ENCODE measurements around the gene KIF18B.

Gene KIF18B

GRCh38 chr17:44920565-44920940 lies 27.0 kb downstream of the KIF18B start:
- Histone ChIP-seq H3K36me3 (ENCODE audit: control insufficient read depth, insufficient read depth, low read length) (no peaks in the 10 kb centered on the region), H3K4me3 (ENCODE audit: low read length) (no peak overlapping the region), H4K5ac (ENCODE audit: low read length) (no peak overlapping the region), H3K4ac (ENCODE audit: low read depth, low read length) (no peak overlapping the region), H3K23ac (ENCODE audit: low read length) (no peak overlapping the region), H3K27me3 (ENCODE audit: insufficient read depth, low read length, poor library complexity) (no peaks in the 10 kb centered on the region), H3K56ac (ENCODE audit: low read length) (no peak overlapping the region), H3K9ac (ENCODE audit: low read length) (no peak overlapping the region), H2BK120ac (ENCODE audit: low read depth, low read length) (no peak overlapping the region), H2BK5ac (ENCODE audit: low read length) (no peak overlapping the region), H3K18ac (ENCODE audit: low read length) (no peak overlapping the region), H4K8ac (ENCODE audit: low read depth, low read length) (no peak overlapping the region), H3K79me2 (ENCODE audit: control insufficient read depth, insufficient read depth, low read length) (no peaks in the 10 kb centered on the region), H3K4me2 (ENCODE audit: low read length) (no peak overlapping the region), H3K4me1 (ENCODE audit: control insufficient read depth, low read depth, low read length) (no peaks in the 10 kb centered on the region), H3K79me1 (ENCODE audit: low read length) (no peaks in the 10 kb centered on the region), H2BK15ac (replicated peaks; ENCODE audit: low read depth) (no peak overlapping the region), H2AK5ac (ENCODE audit: low read length) (no peak overlapping the region), H3K27ac (ENCODE audit: low read depth, low read length) (no peak overlapping the region)
- DNase-seq = no peak
- WGBS (ENCODE audit: extremely low coverage, insufficient coverage, low lambda C conversion rate) = no CpG with 5 or more reads among the region's 7 CpGs

GRCh38 chr17:44919885-44920564 lies 27.5 kb downstream of the KIF18B start:
- H4K8ac ChIP-seq (ENCODE audit: low read depth, low read length) = no peak overlapping the region
- no peak overlapping the region for H4K5ac ChIP-seq (ENCODE audit: low read length)
- H3K4ac ChIP-seq (ENCODE audit: low read depth, low read length) = no peak overlapping the region
- H3K27ac ChIP-seq (ENCODE audit: low read depth, low read length) = no peak overlapping the region
- no peak overlapping the region for H2BK120ac ChIP-seq (ENCODE audit: low read depth, low read length)
- WGBS (ENCODE audit: extremely low coverage, insufficient coverage, low lambda C conversion rate) = no CpG with 5 or more reads among the region's 9 CpGs
- no peak overlapping the region for H3K56ac ChIP-seq (ENCODE audit: low read length)
- H3K36me3 ChIP-seq (ENCODE audit: control insufficient read depth, insufficient read depth, low read length) = no peaks in the 10 kb centered on the region
- no peak overlapping the region for H2BK15ac ChIP-seq (replicated peaks; ENCODE audit: low read depth)
- no peak overlapping the region for H2BK5ac ChIP-seq (ENCODE audit: low read length)
- no peaks in the 10 kb centered on the region for H3K79me1 ChIP-seq (ENCODE audit: low read length)
- H3K18ac ChIP-seq (ENCODE audit: low read length) = no peak overlapping the region
- no peak overlapping the region for H3K4me2 ChIP-seq (ENCODE audit: low read length)
- DNase-seq = peak; percentile 87
- no peak overlapping the region for H2AK5ac ChIP-seq (ENCODE audit: low read length)
- no peaks in the 10 kb centered on the region for H3K79me2 ChIP-seq (ENCODE audit: control insufficient read depth, insufficient read depth, low read length)
- no peak overlapping the region for H3K4me3 ChIP-seq (ENCODE audit: low read length)
- H3K27me3 ChIP-seq (ENCODE audit: insufficient read depth, low read length, poor library complexity) = no peaks in the 10 kb centered on the region
- H3K23ac ChIP-seq (ENCODE audit: low read length) = no peak overlapping the region
- H3K4me1 ChIP-seq (ENCODE audit: control insufficient read depth, low read depth, low read length) = no peaks in the 10 kb centered on the region
- H3K9ac ChIP-seq (ENCODE audit: low read length) = no peak overlapping the region

- Histone ChIP-seq H3K79me1 (ENCODE audit: low read length) (no peaks in the 10 kb centered on the region), H2BK120ac (ENCODE audit: low read depth, low read length) (no peak overlapping the region), H3K27ac (ENCODE audit: low read depth, low read length) (no peak overlapping the region), H3K9ac (ENCODE audit: low read length) (no peak overlapping the region), H3K56ac (ENCODE audit: low read length) (no peak overlapping the region), H3K4ac (ENCODE audit: low read depth, low read length) (no peak overlapping the region), H2AK5ac (ENCODE audit: low read length) (no peak overlapping the region), H4K5ac (ENCODE audit: low read length) (no peak overlapping the region), H3K36me3 (ENCODE audit: control insufficient read depth, insufficient read depth, low read length) (no peaks in the 10 kb centered on the region), H3K4me1 (ENCODE audit: control insufficient read depth, low read depth, low read length) (no peaks in the 10 kb centered on the region), H4K8ac (ENCODE audit: low read depth, low read length) (no peak overlapping the region), H3K4me2 (ENCODE audit: low read length) (no peak overlapping the region), H2BK5ac (ENCODE audit: low read length) (no peak overlapping the region), H2BK15ac (replicated peaks; ENCODE audit: low read depth) (no peak overlapping the region), H3K79me2 (ENCODE audit: control insufficient read depth, insufficient read depth, low read length) (no peaks in the 10 kb centered on the region), H3K27me3 (ENCODE audit: insufficient read depth, low read length, poor library complexity) (no peaks in the 10 kb centered on the region), H3K4me3 (ENCODE audit: low read length) (no peak overlapping the region), H3K18ac (ENCODE audit: low read length) (no peak overlapping the region), H3K23ac (ENCODE audit: low read length) (no peak overlapping the region)
- no peak for DNase-seq
- no CpG with 5 or more reads among the region's 2 CpGs for WGBS (ENCODE audit: extremely low coverage, insufficient coverage, low lambda C conversion rate)
Observed at GRCh38 chr17:44919411-44919810, 28.2 kb downstream of the KIF18B start.

GRCh38 chr17:44918006-44918405 lies 29.6 kb downstream of the KIF18B start:
- no peak overlapping the region for H2BK120ac ChIP-seq (ENCODE audit: low read depth, low read length)
- no peak overlapping the region for H3K27ac ChIP-seq (ENCODE audit: low read depth, low read length)
- no peaks in the 10 kb centered on the region for H3K4me1 ChIP-seq (ENCODE audit: control insufficient read depth, low read depth, low read length)
- H3K4me3 ChIP-seq (ENCODE audit: low read length) = no peak overlapping the region
- no peak overlapping the region for H4K5ac ChIP-seq (ENCODE audit: low read length)
- no peak overlapping the region for H3K56ac ChIP-seq (ENCODE audit: low read length)
- H2BK15ac ChIP-seq (replicated peaks; ENCODE audit: low read depth) = no peak overlapping the region
- H2BK5ac ChIP-seq (ENCODE audit: low read length) = no peak overlapping the region
- H3K18ac ChIP-seq (ENCODE audit: low read length) = no peak overlapping the region
- H3K4me2 ChIP-seq (ENCODE audit: low read length) = no peak overlapping the region
- DNase-seq = no peak
- H3K9ac ChIP-seq (ENCODE audit: low read length) = no peak overlapping the region
- H3K36me3 ChIP-seq (ENCODE audit: control insufficient read depth, insufficient read depth, low read length) = no peaks in the 10 kb centered on the region
- WGBS (ENCODE audit: extremely low coverage, insufficient coverage, low lambda C conversion rate) = no CpG with 5 or more reads among the region's 2 CpGs
- no peaks in the 10 kb centered on the region for H3K27me3 ChIP-seq (ENCODE audit: insufficient read depth, low read length, poor library complexity)
- no peak overlapping the region for H3K4ac ChIP-seq (ENCODE audit: low read depth, low read length)
- no peak overlapping the region for H4K8ac ChIP-seq (ENCODE audit: low read depth, low read length)
- no peaks in the 10 kb centered on the region for H3K79me1 ChIP-seq (ENCODE audit: low read length)
- H2AK5ac ChIP-seq (ENCODE audit: low read length) = no peak overlapping the region
- H3K79me2 ChIP-seq (ENCODE audit: control insufficient read depth, insufficient read depth, low read length) = no peaks in the 10 kb centered on the region
- H3K23ac ChIP-seq (ENCODE audit: low read length) = no peak overlapping the region

- Histone ChIP-seq H3K79me2 (ENCODE audit: control insufficient read depth, insufficient read depth, low read length) (no peaks in the 10 kb centered on the region), H3K9ac (ENCODE audit: low read length) (no peak overlapping the region), H3K18ac (ENCODE audit: low read length) (no peak overlapping the region), H3K4me3 (ENCODE audit: low read length) (no peak overlapping the region), H3K4ac (ENCODE audit: low read depth, low read length) (no peak overlapping the region), H4K5ac (ENCODE audit: low read length) (no peak overlapping the region), H3K36me3 (ENCODE audit: control insufficient read depth, insufficient read depth, low read length) (no peaks in the 10 kb centered on the region), H3K56ac (ENCODE audit: low read length) (no peak overlapping the region), H2BK120ac (ENCODE audit: low read depth, low read length) (no peak overlapping the region), H2AK5ac (ENCODE audit: low read length) (no peak overlapping the region), H2BK5ac (ENCODE audit: low read length) (no peak overlapping the region), H3K4me1 (ENCODE audit: control insufficient read depth, low read depth, low read length) (no peaks in the 10 kb centered on the region), H4K8ac (ENCODE audit: low read depth, low read length) (no peak overlapping the region), H3K27me3 (ENCODE audit: insufficient read depth, low read length, poor library complexity) (no peaks in the 10 kb centered on the region), H2BK15ac (replicated peaks; ENCODE audit: low read depth) (no peak overlapping the region), H3K23ac (ENCODE audit: low read length) (no peak overlapping the region), H3K79me1 (ENCODE audit: low read length) (no peaks in the 10 kb centered on the region), H3K4me2 (ENCODE audit: low read length) (no peak overlapping the region), H3K27ac (ENCODE audit: low read depth, low read length) (no peak overlapping the region)
- WGBS (ENCODE audit: extremely low coverage, insufficient coverage, low lambda C conversion rate) = no CpG with 5 or more reads among the region's 6 CpGs
- DNase-seq = no peak
Observed at GRCh38 chr17:44917456-44917855, 30.1 kb downstream of the KIF18B start.

GRCh38 chr17:44916781-44917241 lies 30.8 kb downstream of the KIF18B start:
- Histone ChIP-seq H3K27me3 (ENCODE audit: insufficient read depth, low read length, poor library complexity) (no peaks in the 10 kb centered on the region), H3K4me3 (ENCODE audit: low read length) (no peak overlapping the region), H3K4ac (ENCODE audit: low read depth, low read length) (no peak overlapping the region), H3K56ac (ENCODE audit: low read length) (no peak overlapping the region), H3K79me1 (ENCODE audit: low read length) (no peaks in the 10 kb centered on the region), H3K4me2 (ENCODE audit: low read length) (no peak overlapping the region), H3K79me2 (ENCODE audit: control insufficient read depth, insufficient read depth, low read length) (no peaks in the 10 kb centered on the region), H3K36me3 (ENCODE audit: control insufficient read depth, insufficient read depth, low read length) (no peaks in the 10 kb centered on the region), H3K23ac (ENCODE audit: low read length) (no peak overlapping the region), H2AK5ac (ENCODE audit: low read length) (no peak overlapping the region), H2BK15ac (replicated peaks; ENCODE audit: low read depth) (no peak overlapping the region), H3K4me1 (ENCODE audit: control insufficient read depth, low read depth, low read length) (no peaks in the 10 kb centered on the region), H2BK5ac (ENCODE audit: low read length) (no peak overlapping the region), H2BK120ac (ENCODE audit: low read depth, low read length) (no peak overlapping the region), H3K18ac (ENCODE audit: low read length) (no peak overlapping the region), H4K8ac (ENCODE audit: low read depth, low read length) (no peak overlapping the region), H3K27ac (ENCODE audit: low read depth, low read length) (no peak overlapping the region), H3K9ac (ENCODE audit: low read length) (no peak overlapping the region), H4K5ac (ENCODE audit: low read length) (no peak overlapping the region)
- WGBS (ENCODE audit: extremely low coverage, insufficient coverage, low lambda C conversion rate) = no CpG with 5 or more reads among the region's 10 CpGs
- DNase-seq = no peak

Measured in mesendoderm (in vitro differentiated cells).